Measurements from ENCODE around the gene PIGU. TPM values are rescaled to one million over a fixed set of nuclear protein-coding genes. Genes with fewer than 3 reads are reported as not detected.
"Not testable (repeated sequence)": the region's sequence is repeated elsewhere in the genome, so short reads cannot be mapped to it uniquely, and the experiment has no call there.

The PIGU gene
- total and polyA plus RNA-seq, 4 donors, result 6.4 to 10.0 (median 7.2) TPM

GRCh38 chr20:34724172-34724571 lies 47.3 kb upstream of the PIGU start:
- Histone ChIP-seq H3K9ac (ENCODE audit: low read depth in 1 of 2, low read length in 2 of 2) (no peak overlapping the region), H3K27ac (ENCODE audit: low read depth in 1 of 2, low read length in 2 of 2) (no peak overlapping the region), H3K36me3 (ENCODE audit: control insufficient read depth in 4 of 4, insufficient read depth in 3 of 4, low read depth in 1 of 4, low read length in 3 of 4) (peaks cover 6 to 25% (median 12%) of the 10 kb centered on the region in 4 donors), H3K4me1 (ENCODE audit: control insufficient read depth in 4 of 4, insufficient read depth in 4 of 4, low read length in 3 of 4) (no peaks in the 10 kb centered on the region), H3K27me3 (ENCODE audit: control insufficient read depth in 4 of 4, insufficient read depth in 4 of 4, low read length in 3 of 4) (no peaks in the 10 kb centered on the region), H3K4me3 (ENCODE audit: low read depth in 1 of 3, low read length in 3 of 3) (no peak overlapping the region), H3K9me3 (ENCODE audit: control insufficient read depth in 4 of 4, low read length in 3 of 4) (no peaks in the 10 kb centered on the region)
- no peak for DNase-seq (ENCODE audit: low spot score)
- TF ChIP-seq REST (IDR thresholded peaks at IDR 0.05) (no peak), GABPA (IDR thresholded peaks at IDR 0.05 in 1 of 2, conservative IDR thresholded peaks at IDR 0.05 in 1 of 2) (no peak), YY1 (IDR thresholded peaks at IDR 0.05) (no peak), TAF1 (conservative IDR thresholded peaks at IDR 0.05) (no peak), CTCF (IDR thresholded peaks at IDR 0.05; ENCODE audit: low read depth, low read length, missing input control) (no peak), SP1 (IDR thresholded peaks at IDR 0.05) (no peak)
- 59% methylated on average over 3 of the region's 3 CpGs for WGBS

GRCh38 chr20:34722560-34722959 lies 45.7 kb upstream of the PIGU start:
- 79% methylated on average over 3 of the region's 3 CpGs for WGBS
- H3K27ac ChIP-seq (ENCODE audit: low read depth in 1 of 2, low read length in 2 of 2); H3K9ac ChIP-seq (ENCODE audit: low read depth in 1 of 2, low read length in 2 of 2); DNase-seq (ENCODE audit: low spot score); H3K4me1 ChIP-seq (ENCODE audit: control insufficient read depth in 4 of 4, insufficient read depth in 4 of 4, low read length in 3 of 4); H3K4me3 ChIP-seq (ENCODE audit: low read depth in 1 of 3, low read length in 3 of 3); H3K27me3 ChIP-seq (ENCODE audit: control insufficient read depth in 4 of 4, insufficient read depth in 4 of 4, low read length in 3 of 4); H3K9me3 ChIP-seq (ENCODE audit: control insufficient read depth in 4 of 4, low read length in 3 of 4): not testable (repeated sequence)
- H3K36me3 ChIP-seq (ENCODE audit: control insufficient read depth in 4 of 4, insufficient read depth in 3 of 4, low read depth in 1 of 4, low read length in 3 of 4), result peaks cover 6 to 25% (median 12%) of the 10 kb centered on the region in 4 donors

GRCh38 chr20:34720266-34720665 lies 43.4 kb upstream of the PIGU start:
- no peak overlapping the region for H3K27ac ChIP-seq (ENCODE audit: low read depth in 1 of 2, low read length in 2 of 2)
- H3K4me1 ChIP-seq (ENCODE audit: control insufficient read depth in 4 of 4, insufficient read depth in 4 of 4, low read length in 3 of 4), result peaks cover 0 to 16% (median 11%) of the 10 kb centered on the region in 4 donors
- peaks cover 1 to 14% (median 5%) of the 10 kb centered on the region in 4 donors for H3K36me3 ChIP-seq (ENCODE audit: control insufficient read depth in 4 of 4, insufficient read depth in 3 of 4, low read depth in 1 of 4, low read length in 3 of 4)
- no peak for DNase-seq (ENCODE audit: low spot score)
- no peak overlapping the region for H3K4me3 ChIP-seq (ENCODE audit: low read depth in 1 of 3, low read length in 3 of 3)
- no peak for TF ChIP-seq NR2F2 (IDR thresholded peaks at IDR 0.05)
- no peak for TF ChIP-seq ATF3 (IDR thresholded peaks at IDR 0.05)
- no peak for TF ChIP-seq GABPA (IDR thresholded peaks at IDR 0.05 in 1 of 2, conservative IDR thresholded peaks at IDR 0.05 in 1 of 2)
- TF ChIP-seq RAD21 (IDR thresholded peaks at IDR 0.05), result no peak
- no peak for TF ChIP-seq MAX (IDR thresholded peaks at IDR 0.05)
- TF ChIP-seq YY1 (IDR thresholded peaks at IDR 0.05), result no peak
- no peak for TF ChIP-seq TAF1 (conservative IDR thresholded peaks at IDR 0.05)
- TF ChIP-seq EGR1 (IDR thresholded peaks at IDR 0.05; ENCODE audit: low read depth in 2 of 2), result no peak
- TF ChIP-seq ZBTB33 (IDR thresholded peaks at IDR 0.05), result no peak
- no peak for TF ChIP-seq HNF4A (conservative IDR thresholded peaks at IDR 0.05)
- TF ChIP-seq SP1 (IDR thresholded peaks at IDR 0.05), result no peak
- TF ChIP-seq HNF4G (IDR thresholded peaks at IDR 0.05), result no peak
- TF ChIP-seq FOXA2 (IDR thresholded peaks at IDR 0.05), result no peak
- no peak for TF ChIP-seq RXRA (IDR thresholded peaks at IDR 0.05)
- TF ChIP-seq FOXA1 (IDR thresholded peaks at IDR 0.05), result no peak
- no peak for TF ChIP-seq JUND (IDR thresholded peaks at IDR 0.05)
- no peak overlapping the region for H3K9ac ChIP-seq (ENCODE audit: low read depth in 1 of 2, low read length in 2 of 2)
- WGBS, result 66% methylated on average over 2 of the region's 2 CpGs
- no peaks in the 10 kb centered on the region for H3K27me3 ChIP-seq (ENCODE audit: control insufficient read depth in 4 of 4, insufficient read depth in 4 of 4, low read length in 3 of 4)
- H3K9me3 ChIP-seq (ENCODE audit: control insufficient read depth in 4 of 4, low read length in 3 of 4), result no peaks in the 10 kb centered on the region
